ENCODE measurements around the gene UNC13A.

Gene UNC13A

DNA sequence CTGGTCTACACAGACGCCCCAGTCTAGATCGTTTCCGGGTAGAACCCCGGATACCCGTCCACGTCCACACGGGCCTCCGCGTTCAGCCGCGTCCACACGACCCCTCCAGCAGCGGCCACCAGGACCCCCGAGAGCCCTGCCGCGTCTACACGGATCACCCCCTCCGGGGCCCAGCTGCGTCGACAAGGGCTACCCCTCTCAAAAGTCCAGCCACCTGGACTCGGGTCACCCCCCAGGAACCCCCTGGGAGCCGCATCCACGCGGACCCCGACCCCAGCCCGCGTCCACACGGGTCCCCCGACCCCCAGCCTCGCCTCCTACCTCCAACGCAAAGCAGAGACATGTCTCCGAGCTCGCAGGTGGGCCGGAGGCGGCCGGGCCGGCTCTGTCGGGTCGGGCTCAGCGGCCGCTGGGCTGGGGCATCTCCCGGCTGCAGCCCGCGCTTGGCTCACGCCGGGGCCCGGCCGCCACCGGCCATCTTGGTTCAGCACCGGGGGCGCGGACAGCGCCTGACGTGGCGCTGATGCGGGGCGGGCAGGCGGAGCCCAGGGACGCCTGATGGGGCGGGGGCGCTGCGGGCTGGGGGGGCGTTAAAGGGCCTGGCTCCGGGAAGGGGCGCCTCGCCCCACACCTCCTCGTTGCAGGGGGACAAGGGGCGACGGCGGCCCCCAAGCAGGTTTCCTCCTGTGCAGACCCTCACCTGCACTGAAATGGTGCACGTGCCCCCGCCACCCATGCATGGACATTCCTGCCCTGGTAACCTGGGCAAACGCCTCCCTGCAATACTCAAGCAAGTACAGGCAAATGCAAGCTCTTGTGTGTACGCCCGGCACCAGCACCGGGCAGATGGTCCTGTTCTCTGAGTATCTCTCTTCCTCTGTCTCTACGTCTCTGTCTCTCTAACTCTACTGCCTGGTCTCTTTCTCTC, at the start of gene UNC13A:
UNC13A (minus strand) TSS at position 498 of the 928 bp plus-strand sequence; CDS start at position 343, 155 bp downstream.
- DNase-seq (ENCODE audit: low read depth in 3 of 3): peak in 2 of 3 experiments; percentile 13 to 40

DNA sequence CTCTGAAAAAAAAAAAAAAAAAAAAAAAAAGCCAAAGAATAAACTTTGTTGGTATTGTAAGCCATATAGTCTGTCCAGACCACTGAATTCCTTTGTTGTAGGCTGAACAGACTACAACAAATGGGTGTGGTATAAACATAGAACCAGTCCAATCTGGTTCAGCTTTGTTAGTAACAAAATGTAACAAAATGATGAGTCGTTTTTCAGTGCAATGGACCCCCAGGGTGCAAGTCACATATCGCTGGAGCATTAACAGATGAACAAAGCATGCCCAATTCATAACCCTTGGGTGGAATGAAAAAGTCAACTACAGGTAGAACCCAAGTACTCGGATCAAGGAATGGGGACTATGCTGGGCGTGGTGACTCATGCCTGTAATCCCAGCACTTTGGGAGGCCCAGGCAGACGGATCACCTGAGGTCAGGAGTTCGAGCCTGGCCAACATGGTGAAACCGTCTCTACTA, 49.6 kb upstream of the UNC13A start:
- no peak for DNase-seq (ENCODE audit: low read depth in 3 of 3)

DNA sequence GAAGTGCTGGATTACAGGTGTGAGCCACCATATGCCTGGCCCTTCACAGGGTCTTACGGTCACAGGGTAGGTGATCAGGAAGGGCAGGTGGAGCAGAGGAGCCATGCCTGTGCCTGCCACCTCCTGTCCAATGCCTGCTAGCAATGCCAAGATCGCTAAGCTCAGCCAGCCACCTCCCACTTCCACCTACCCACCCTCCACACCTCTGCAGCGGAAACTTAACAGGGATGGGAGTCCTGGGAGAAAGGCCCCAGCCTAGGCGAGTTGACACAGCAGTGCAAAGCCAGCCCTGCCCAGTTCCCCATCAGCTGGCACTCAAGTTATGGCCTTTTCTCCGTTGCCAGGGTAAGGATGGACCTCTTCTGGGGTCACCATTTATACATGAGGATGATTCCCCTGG, 47.3 kb upstream of the UNC13A start:
- no peak for DNase-seq (ENCODE audit: low read depth in 3 of 3)

DNA sequence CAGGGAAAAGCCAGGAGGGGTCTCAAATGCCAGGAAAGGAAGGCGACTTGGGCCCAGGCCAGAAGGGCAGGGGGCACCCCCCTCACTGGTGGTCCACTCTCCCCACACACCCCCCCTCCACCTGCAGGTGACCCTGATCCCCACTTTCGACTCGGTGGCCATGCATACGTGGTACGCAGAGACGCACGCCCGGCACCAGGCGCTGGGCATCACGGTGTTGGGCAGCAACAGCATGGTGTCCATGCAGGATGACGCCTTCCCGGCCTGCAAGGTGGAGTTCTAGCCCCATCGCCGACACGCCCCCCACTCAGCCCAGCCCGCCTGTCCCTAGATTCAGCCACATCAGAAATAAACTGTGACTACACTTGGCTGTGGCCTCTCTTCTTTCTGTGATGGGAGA, 46.0 kb upstream of the UNC13A start:
- DNase-seq (ENCODE audit: low read depth in 3 of 3): no peak

DNA sequence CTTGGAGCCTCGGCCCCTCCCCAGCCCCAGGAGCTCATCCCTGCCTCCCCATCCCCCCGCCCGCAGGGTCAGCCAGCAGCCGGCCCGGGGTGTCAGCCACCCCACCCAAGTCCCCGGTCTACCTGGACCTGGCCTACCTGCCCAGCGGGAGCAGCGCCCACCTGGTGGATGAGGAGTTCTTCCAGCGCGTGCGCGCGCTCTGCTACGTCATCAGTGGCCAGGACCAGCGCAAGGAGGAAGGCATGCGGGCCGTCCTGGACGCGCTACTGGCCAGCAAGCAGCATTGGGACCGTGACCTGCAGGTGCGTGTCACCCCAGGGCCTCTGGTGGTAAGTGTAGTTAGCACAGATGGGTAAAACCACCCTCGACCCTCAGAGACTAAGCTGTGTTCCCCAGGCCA, 45.0 kb upstream of the UNC13A start:
- DNase-seq (ENCODE audit: low read depth in 3 of 3): no peak

DNA sequence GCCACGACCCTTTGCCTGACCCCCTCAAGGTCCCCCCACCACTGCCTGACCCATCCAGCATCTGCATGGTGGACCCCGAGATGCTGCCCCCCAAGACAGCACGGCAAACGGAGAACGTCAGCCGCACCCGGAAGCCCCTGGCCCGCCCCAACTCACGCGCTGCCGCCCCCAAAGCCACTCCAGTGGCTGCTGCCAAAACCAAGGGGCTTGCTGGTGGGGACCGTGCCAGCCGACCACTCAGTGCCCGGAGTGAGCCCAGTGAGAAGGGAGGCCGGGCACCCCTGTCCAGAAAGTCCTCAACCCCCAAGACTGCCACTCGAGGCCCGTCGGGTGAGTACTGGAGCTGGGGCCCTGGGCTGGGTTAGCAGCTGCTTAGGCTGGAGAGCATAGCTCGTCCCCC, 39.7 kb upstream of the UNC13A start:
- no peak for DNase-seq (ENCODE audit: low read depth in 3 of 3)

DNA sequence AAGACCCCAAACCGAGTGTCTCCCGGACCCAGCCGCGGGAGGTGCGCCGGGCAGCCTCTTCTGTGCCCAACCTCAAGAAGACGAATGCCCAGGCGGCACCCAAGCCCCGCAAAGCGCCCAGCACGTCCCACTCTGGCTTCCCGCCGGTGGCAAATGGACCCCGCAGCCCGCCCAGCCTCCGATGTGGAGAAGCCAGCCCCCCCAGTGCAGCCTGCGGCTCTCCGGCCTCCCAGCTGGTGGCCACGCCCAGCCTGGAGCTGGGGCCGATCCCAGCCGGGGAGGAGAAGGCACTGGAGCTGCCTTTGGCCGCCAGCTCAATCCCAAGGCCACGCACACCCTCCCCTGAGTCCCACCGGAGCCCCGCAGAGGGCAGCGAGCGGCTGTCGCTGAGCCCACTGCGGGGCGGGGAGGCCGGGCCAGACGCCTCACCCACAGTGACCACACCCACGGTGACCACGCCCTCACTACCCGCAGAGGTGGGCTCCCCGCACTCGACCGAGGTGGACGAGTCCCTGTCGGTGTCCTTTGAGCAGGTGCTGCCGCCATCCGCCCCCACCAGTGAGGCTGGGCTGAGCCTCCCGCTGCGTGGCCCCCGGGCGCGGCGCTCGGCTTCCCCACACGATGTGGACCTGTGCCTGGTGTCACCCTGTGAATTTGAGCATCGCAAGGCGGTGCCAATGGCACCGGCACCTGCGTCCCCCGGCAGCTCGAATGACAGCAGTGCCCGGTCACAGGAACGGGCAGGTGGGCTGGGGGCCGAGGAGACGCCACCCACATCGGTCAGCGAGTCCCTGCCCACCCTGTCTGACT, 39.0 kb upstream of the UNC13A start:
- no peak for DNase-seq (ENCODE audit: low read depth in 3 of 3)

DNA sequence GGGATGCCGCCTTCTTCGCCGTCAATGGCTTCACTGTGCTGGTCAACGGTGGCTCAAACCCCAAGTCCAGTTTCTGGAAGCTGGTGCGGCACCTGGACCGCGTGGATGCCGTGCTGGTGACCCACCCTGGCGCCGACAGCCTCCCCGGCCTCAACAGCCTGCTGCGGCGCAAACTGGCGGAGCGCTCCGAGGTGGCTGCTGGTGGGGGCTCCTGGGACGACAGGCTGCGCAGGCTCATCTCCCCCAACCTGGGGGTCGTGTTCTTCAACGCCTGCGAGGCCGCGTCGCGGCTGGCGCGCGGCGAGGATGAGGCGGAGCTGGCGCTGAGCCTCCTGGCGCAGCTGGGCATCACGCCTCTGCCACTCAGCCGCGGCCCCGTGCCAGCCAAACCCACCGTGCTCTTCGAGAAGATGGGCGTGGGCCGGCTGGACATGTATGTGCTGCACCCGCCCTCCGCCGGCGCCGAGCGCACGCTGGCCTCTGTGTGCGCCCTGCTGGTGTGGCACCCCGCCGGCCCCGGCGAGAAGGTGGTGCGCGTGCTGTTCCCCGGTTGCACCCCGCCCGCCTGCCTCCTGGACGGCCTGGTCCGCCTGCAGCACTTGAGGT, 38.1 kb upstream of the UNC13A start:
- no peak for DNase-seq (ENCODE audit: low read depth in 3 of 3)

DNA sequence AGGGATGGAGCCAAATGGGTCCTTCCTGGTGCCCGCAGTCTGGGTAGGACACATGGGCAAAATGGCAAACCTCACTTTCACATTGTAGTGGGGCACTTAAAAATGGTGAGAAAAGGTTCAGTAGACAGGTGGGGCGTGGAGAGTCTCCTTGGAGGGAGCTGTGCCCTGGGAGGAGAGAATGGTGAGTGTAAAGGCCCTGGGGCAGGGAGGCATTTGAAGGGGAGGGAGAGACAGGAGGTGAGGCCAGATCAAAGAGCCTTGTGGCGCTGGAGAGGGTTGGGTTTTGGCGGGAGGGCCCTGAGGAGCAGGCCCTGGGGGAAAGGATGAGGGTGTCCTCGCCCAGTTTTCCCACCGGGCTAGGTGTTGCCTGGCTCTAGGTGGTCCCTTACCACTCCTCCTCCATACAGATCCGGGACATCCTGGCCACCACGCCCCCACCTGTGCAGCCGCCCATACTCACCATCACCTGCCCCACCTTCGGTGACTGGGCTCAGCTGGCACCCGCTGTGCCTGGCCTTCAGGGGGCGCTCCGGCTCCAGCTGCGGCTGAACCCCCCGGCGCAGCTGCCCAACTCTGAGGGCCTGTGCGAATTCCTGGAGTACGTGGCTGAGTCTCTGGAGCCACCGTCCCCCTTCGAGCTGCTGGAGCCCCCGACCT, 37.4 kb upstream of the UNC13A start:
- DNase-seq (ENCODE audit: low read depth in 3 of 3): no peak

DNA sequence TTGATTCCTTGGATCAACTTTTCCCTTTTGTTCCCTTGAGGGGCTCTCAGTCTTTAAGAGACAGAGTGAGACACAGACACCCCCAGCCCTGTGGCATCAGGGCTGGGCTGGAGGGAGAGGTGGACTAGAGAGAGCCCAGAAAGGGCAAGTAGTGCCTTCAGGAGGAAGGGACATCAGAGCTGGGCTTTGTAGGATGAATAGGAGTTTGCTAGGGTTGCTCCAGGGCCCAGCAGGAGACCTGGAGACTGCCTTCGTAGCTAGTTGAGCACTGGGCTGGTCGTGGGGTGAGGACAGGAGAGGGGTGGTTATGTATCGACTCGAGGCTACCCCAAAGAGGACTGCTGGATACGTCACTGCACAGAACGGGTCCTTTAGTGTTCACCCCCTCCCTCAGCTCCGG, 36.5 kb upstream of the UNC13A start:
- DNase-seq (ENCODE audit: low read depth in 3 of 3): no peak

DNA sequence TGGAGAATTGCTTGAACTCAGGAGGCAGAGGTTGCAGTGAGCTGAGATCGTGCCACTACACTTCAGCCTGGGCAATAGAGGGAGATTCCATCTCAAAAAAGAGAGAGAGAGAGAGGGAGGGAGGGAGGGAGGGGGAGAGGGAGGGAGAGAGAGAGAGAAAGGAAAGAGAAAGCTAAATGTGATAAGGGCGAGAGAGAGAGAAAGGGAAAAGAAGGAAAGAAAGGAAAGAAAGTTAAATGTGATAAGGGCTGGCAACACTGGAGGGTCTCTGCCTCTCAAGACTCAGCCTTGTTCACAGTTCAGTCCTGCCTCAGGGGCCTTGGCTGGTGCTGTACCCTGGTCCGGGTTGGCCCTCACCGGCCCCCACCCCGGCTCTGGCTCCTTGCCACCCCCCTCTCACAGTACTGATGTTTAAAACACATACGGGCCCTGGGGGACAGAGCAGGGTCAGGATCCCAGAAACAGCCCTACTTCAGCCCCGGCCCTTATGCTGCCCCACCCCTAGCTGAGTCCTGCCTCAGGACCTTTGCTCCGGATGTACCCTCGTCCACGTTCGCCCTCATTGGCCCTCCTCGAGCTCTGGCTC, 34.6 kb upstream of the UNC13A start:
- no peak for DNase-seq (ENCODE audit: low read depth in 3 of 3)

DNA sequence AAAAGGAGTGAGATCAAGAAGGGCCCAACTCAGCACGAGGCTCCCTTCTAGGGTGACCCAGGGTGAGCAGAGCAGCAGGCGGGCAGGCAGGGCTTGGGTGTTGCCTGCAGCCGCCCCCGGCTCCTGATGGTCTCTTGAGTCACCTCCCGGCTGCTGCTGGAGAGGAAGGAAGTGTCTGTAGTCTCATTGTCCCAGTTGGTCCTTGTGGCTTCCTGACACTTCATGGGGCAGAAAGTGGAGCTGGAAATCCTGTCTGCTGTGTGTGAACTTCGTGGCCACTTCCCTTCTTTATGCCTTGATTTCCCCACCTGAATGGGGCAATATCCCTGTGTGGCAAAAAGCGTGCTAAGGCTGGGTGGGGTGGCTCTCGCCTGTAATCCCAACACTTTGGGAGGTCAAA, 33.7 kb upstream of the UNC13A start:
- DNase-seq (ENCODE audit: low read depth in 3 of 3): no peak

DNA sequence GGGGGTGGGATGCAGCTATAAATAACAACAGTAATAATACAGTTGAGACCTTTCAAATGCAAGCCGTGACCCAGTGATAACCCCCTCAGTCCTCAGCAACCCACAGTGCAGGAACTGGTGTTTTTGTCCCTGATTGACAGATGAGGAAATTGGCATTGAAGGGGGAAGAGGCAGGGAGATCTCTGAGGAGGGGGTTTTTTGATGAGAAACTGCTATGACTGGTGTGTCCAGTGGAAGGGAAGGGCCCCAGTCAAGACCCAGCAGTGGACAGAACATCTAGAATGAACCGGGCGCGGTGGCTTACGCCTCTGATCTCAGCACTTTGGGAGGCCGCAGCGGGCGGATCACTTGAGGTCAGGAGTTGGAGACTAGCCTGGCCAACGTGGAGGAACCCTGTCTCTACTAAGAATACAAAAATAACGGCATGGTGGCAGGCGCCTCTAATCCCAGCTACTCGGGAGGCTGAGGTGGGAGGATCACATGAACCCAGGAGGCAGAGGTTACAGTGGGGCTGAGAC, 33.0 kb upstream of the UNC13A start:
- DNase-seq (ENCODE audit: low read depth in 3 of 3): no peak

DNA sequence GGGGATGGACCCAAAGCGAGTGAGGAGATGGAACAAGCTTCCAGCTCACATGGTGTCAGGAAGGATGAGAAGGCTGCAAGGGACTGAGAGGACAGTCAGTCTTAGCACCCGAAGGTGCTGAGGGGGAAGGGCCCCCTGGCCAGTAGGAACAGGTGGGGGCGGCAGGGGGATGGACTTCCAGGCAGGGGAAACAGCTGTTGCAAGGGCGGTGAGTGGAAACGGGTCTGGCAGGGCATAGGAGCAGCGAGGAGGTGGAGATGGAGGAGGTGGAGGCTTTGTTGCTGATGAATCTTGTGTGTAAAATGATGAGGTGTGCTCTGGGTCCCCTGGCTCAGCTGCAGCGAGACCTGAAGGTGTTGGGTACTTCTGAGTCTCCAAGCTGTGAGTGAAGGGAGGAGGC, 32.3 kb upstream of the UNC13A start:
- DNase-seq (ENCODE audit: low read depth in 3 of 3): no peak

DNA sequence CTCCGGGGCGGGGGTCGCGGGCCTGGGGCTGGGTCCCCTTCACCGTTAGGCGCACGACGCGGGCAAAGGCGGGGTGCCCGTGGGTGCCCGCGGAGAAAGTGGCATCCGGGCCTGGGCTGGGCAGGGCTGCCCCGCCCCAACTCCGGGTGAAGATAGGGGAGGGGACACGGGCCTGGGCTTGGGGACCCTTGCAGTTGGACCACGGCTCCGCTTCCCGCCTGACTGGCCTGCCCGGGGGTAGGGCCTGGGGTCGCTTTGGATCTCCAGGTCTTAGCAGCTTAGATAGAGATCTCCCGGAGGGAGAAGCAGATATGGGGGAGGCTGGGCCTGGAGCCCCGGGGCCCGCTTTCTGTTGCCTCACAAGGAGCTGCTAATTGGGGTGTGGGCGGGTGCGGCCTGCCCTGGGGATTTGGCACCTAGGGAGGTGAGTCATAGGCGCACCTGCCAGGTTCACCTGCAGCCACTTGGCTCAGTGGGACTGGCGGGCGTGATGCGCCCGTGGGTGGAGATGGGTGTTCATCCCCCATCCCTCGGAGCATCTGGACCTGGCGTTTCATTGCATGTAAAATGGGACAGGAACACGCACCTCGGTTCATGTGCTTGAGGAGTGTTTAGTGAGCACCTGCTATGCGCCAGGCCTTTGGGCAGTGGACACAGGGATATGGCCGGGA, 31.7 kb upstream of the UNC13A start:
- DNase-seq (ENCODE audit: low read depth in 3 of 3): peak; percentile 18 to 39 (median 18)

DNA sequence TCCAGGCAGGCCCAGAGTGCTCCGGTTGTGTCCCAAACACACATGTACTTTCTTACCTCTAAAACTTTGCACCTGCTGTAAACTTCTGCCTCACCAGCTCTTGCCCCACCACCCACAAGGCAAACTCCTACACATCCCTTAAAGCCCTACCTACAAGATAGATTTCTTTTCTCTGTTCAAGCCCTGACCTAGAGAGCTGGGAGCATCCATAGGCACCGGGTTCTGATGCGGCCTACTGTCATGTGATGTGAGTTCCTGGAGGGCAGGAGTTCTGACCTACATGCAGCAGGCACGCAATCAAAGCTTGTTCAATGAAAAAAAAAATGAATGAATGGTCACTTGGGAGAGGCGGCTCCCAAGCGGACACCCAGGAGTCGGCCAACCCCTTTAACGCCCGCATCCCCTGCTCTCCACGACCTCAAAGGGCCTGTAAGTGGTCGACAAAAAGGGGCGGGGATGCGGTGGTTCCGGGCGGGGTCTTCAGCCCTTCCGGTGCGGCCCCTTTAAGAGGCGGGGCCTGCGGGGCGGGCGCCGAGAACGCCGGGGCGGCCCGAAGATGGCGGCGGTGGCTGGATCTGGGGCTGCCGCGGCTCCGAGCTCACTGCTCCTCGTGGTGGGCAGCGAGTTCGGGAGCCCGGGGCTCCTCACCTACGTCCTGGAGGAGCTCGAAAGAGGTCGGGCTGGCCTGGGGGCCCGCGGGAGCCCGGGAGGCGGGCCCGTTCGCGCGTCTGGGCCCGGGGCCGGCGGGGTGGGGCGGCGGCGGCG, 31.0 kb upstream of the UNC13A start, which contains the start of gene MAP1S:
MAP1S (plus strand) TSS at position 534 of the 765 bp plus-strand sequence; CDS start at position 557, 23 bp downstream.
- DNase-seq (ENCODE audit: low read depth in 3 of 3): peak; percentile 44 to 67 (median 44)

DNA sequence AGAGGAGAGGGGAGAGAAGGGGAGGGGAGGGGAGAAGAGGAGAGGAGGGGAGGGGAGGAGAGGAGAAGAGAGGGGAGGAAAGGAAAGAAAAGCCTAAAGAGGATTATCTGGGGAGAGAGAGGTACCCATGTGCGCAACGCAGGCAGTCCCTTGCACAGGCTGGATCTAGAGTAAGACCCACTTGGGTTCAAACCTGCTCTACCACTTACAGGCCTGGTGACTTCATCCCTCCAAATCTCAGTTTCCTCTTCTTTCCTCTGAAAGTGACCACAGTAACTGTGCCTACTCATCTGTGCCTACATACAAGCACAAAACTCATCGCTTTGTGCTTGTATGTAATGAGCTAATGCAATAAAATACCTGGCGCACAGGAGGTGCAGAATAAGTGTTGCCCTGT, 30.4 kb upstream of the UNC13A start:
- no peak for DNase-seq (ENCODE audit: low read depth in 3 of 3)

DNA sequence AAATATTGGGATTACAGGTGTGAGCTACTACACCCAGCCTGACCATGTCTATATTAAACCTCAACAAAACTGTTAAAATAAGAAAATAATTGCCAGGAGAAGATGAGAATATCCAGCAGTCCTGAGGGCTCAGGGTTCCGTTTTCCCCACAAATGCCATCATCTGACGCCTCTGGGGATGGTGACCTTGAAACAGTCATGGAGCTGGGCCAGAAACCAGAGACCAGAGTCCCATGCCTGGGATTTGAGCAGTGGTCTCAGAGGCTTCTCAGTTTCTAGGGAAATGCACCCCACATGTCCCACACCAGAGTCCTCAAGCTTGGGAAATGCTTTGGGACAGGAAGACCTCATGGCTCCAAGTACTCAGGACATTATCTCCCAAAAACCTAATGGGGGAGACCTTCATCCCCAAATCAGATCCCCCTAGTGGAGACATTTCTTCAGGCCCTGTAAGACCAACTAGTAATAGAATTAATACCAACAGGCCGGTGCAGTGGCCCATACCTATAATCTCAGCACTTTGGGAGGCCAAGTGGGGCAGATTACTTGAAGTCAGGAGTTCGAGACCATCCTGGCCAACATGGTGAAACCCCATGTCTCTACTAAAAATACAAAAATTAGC, 28.3 kb upstream of the UNC13A start:
- DNase-seq (ENCODE audit: low read depth in 3 of 3): no peak

DNA sequence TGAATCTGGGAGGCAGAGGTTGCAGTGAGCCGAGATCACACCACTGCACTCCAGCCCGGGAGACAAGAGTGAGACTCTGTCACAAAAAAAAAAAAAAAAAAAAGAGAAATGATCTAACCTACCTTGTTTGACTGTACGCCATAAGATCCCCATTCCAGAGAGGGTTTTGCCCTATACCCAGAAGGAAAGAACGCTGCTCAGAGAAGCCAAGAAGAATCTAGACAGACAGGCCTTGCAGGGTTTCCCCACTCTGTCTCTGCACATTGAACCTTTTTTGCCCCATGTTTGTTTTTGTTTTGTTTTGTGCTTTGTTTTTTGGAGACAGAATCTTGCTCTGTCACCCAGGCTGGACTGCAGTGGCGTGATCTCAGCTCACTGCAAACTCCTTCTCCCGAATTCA, 23.7 kb upstream of the UNC13A start:
- DNase-seq (ENCODE audit: low read depth in 3 of 3): no peak
